WERI-Rb-1 (cell line): Measurements from ENCODE around the gene OR7G2.

Experiments
- DNase-seq: peaks from one replicate; pipeline ENCODE4 v3.0.0-alpha.2; 2020
- H3K27ac ChIP-seq: fragments of 250-450 bp; sonication (Bioruptor Pico); 2 replicates; pipeline ENCODE4 v1.5.1; 2020; ENCODE audit warnings: mild to moderate bottlenecking, moderate library complexity
- H3K27me3 ChIP-seq: fragments of 250-450 bp; sonication (Bioruptor Pico); 2 replicates; pipeline ENCODE4 v1.5.1; 2021; ENCODE audit warnings: mild to moderate bottlenecking, low read depth, moderate library complexity; ENCODE audit not compliant: insufficient read depth, severe bottlenecking
- H3K36me3 ChIP-seq: fragments of 250-450 bp; sonication (Bioruptor Pico); 2 replicates; pipeline ENCODE4 v1.5.1; 2020; ENCODE audit warnings: mild to moderate bottlenecking, moderate library complexity
- H3K4me3 ChIP-seq: 2 replicates; pipeline ENCODE4 v1.5.1; 2011; ENCODE audit warnings: low read depth, mild to moderate bottlenecking, control low read depth, low read length
- H3K9me3 ChIP-seq: fragments of 250-450 bp; sonication (Bioruptor Pico); 2 replicates; pipeline ENCODE4 v1.5.1; 2021; ENCODE audit warnings: mild to moderate bottlenecking, moderate library complexity; ENCODE audit not compliant: severe bottlenecking
- CTCF ChIP-seq: IDR thresholded peaks from 2 replicates; pipeline ENCODE4 v1.5.1; 2011; ENCODE audit warnings: low read depth, mild to moderate bottlenecking, control low read depth, inconsistent platforms, low read length

OR7G2 gene

GRCh38 chr19:9109959-9110358, 2.7 kb upstream of the OR7G2 start:
- H3K27me3 ChIP-seq: peaks cover 56% of the 10 kb centered on the region
- TF ChIP-seq CTCF: no peak
- H3K9me3 ChIP-seq: no peaks in the 10 kb centered on the region
- H3K36me3 ChIP-seq: no peaks in the 10 kb centered on the region
- H3K4me3 ChIP-seq: no peak overlapping the region
- no peak overlapping the region for H3K27ac ChIP-seq
- DNase-seq: no peak

GRCh38 chr19:9086761-9087160, 20.5 kb downstream of the OR7G2 start, which contains the start of gene OR1M1:
Gene OR1M1, plus strand, starts transcription at chr19:9087061. Its CDS starts 6,184 bp downstream, at chr19:9093245.
- no peak for TF ChIP-seq CTCF
- Histone ChIP-seq H3K27me3 (peaks cover 67% of the 10 kb centered on the region), H3K4me3 (no peak within 1 kb of the TSS), H3K27ac (no peak within 1 kb of the TSS), H3K9me3 (peaks cover 3% of the 10 kb centered on the region), H3K36me3 (no peaks in the 10 kb centered on the region)
- no peak for DNase-seq

GRCh38 chr19:9078651-9079050, 28.6 kb downstream of the OR7G2 start:
- H3K27me3 ChIP-seq: peaks cover 68% of the 10 kb centered on the region
- H3K9me3 ChIP-seq: peaks cover 3% of the 10 kb centered on the region
- H3K27ac ChIP-seq: no peak overlapping the region
- no peak for TF ChIP-seq CTCF
- H3K4me3 ChIP-seq: no peak overlapping the region
- H3K36me3 ChIP-seq: no peaks in the 10 kb centered on the region
- no peak for DNase-seq

GRCh38 chr19:9076901-9077300, 30.4 kb downstream of the OR7G2 start:
- no peaks in the 10 kb centered on the region for H3K36me3 ChIP-seq
- TF ChIP-seq CTCF: no peak
- peaks cover 3% of the 10 kb centered on the region for H3K9me3 ChIP-seq
- H3K27ac ChIP-seq: no peak overlapping the region
- H3K4me3 ChIP-seq: no peak overlapping the region
- H3K27me3 ChIP-seq: peaks cover 70% of the 10 kb centered on the region
- no peak for DNase-seq

GRCh38 chr19:9075064-9075949, 32.0 kb downstream of the OR7G2 start:
- Histone ChIP-seq H3K27me3 (peaks cover 65% of the 10 kb centered on the region), H3K27ac (no peak overlapping the region), H3K36me3 (no peaks in the 10 kb centered on the region), H3K9me3 (peaks cover 3% of the 10 kb centered on the region), H3K4me3 (no peak overlapping the region)
- DNase-seq: no peak
- TF ChIP-seq CTCF: no peak
